Endothelial cell of umbilical vein (primary cell): ENCODE measurements around the gene NRXN3. TPM values are rescaled to one million over a fixed set of nuclear protein-coding genes. Genes with fewer than 3 reads are reported as not detected.

ENCODE experiments used
- BruUV-seq: library from RNA; stranded (reverse); fragments of 400-500 nt; replicated peaks from 2 replicates; lab custom pipeline; 2021; lab: Mats Ljungman, UMichigan
- CTCF ChIA-PET: fragments of 300-600, 350-600 bp; sonication (Branson Sonifier 250); formaldehyde crosslinking; loops from one replicate; lab custom pipeline; 2021; ENCODE audit warnings: antibody characterized with exemption, inconsistent platforms; lab: Charles Lee
- POLR2A ChIA-PET: fragments of 300-600, 350-600 bp; sonication (Branson Sonifier 250); formaldehyde crosslinking; loops from one replicate; lab custom pipeline; 2021; ENCODE audit warnings: antibody characterized with exemption, inconsistent platforms; lab: Charles Lee
- DNase-seq: peaks from one replicate; pipeline ENCODE4 v3.0.0-alpha.2; 2011; ENCODE audit warnings: low read depth, low spot score
- FAIRE-seq: peaks from 2 replicates; lab custom pipeline; 2011; peaks lifted over from hg19 to GRCh38; lab: Jason Lieb, UNC
- H2AFZ ChIP-seq: 2 replicates; pipeline ENCODE4 v1.6.0; 2012; ENCODE audit warnings: low read depth, low read length, control low read depth, inconsistent platforms
- H3K27ac ChIP-seq: 2 replicates; pipeline ENCODE4 v1.5.1; 2011; ENCODE audit warnings: low read depth, mild to moderate bottlenecking, control low read depth, low read length, moderate library complexity; ENCODE audit not compliant: insufficient read depth
- H3K27me3 ChIP-seq, 2 experiments: 2 replicates each; pipeline versions ENCODE4 v1.6.0 to v1.6.1; 2011; ENCODE audit warnings: low read length in 2 of 2, mixed read lengths in 1 of 2; ENCODE audit not compliant: control insufficient read depth in 2 of 2, insufficient read depth in 2 of 2
- H3K36me3 ChIP-seq, 2 experiments: 2 replicates in 1 of 2; 3 replicates in 1 of 2; pipeline ENCODE4 v1.5.1; 2011; ENCODE audit warnings: low read length in 2 of 2, mild to moderate bottlenecking in 1 of 2, moderate library complexity in 1 of 2; ENCODE audit not compliant: control insufficient read depth in 2 of 2, insufficient read depth in 2 of 2; ENCODE audit errors: extremely low read depth in 1 of 2
- H3K4me1 ChIP-seq: 3 replicates; pipeline ENCODE4 v1.5.1; 2011; ENCODE audit warnings: mild to moderate bottlenecking, low read length; ENCODE audit not compliant: control insufficient read depth, insufficient read depth; ENCODE audit errors: extremely low read depth
- H3K4me2 ChIP-seq: 2 replicates; pipeline ENCODE4 v1.6.1; 2011; ENCODE audit warnings: low read length, control low read depth, mixed read lengths; ENCODE audit not compliant: insufficient read depth
- H3K4me3 ChIP-seq, 3 experiments: fragments of 200-600 bp in 1 of 3; sonication (generic), shearing (Covaris generic) in 1 of 3; replicated peaks in 1 of 3; 2 replicates each; pipeline ENCODE4 v1.5.1; 2011 to 2016; ENCODE audit warnings: control low read depth in 3 of 3, low read length in 3 of 3, mild to moderate bottlenecking in 2 of 3, inconsistent platforms in 1 of 3, low read depth in 1 of 3, moderate library complexity in 1 of 3; ENCODE audit not compliant: insufficient read depth in 1 of 3
- H3K79me2 ChIP-seq: 2 replicates; pipeline ENCODE4 v1.6.0; 2012; ENCODE audit warnings: low read length, inconsistent platforms; ENCODE audit not compliant: control insufficient read depth, insufficient read depth
- H3K9ac ChIP-seq: replicated peaks from 2 replicates; pipeline ENCODE3; 2011; ENCODE audit warnings: low read length, control low read depth; ENCODE audit not compliant: insufficient read depth; ENCODE audit errors: extremely low read depth
- H3K9me1 ChIP-seq: replicated peaks from 3 replicates; pipeline ENCODE4 v1.6.0; 2011; ENCODE audit warnings: mild to moderate bottlenecking, low read length; ENCODE audit not compliant: control insufficient read depth, insufficient read depth; ENCODE audit errors: extremely low read depth
- H3K9me3 ChIP-seq: replicated peaks from 2 replicates; pipeline ENCODE4 v1.5.1; 2012; ENCODE audit warnings: low read length, inconsistent platforms; ENCODE audit not compliant: control insufficient read depth, insufficient read depth
- H4K20me1 ChIP-seq: replicated peaks from 2 replicates; pipeline ENCODE3; 2011; ENCODE audit warnings: mild to moderate bottlenecking, low read length; ENCODE audit not compliant: control insufficient read depth, insufficient read depth; ENCODE audit errors: extremely low read depth
- EZH2 ChIP-seq: IDR thresholded peaks from 2 replicates; pipeline ENCODE4 v1.6.1; 2012; ENCODE audit warnings: borderline replicate concordance, low read depth, mild to moderate bottlenecking, moderate library complexity, low read length, inconsistent platforms; ENCODE audit not compliant: severe bottlenecking
- FOS ChIP-seq: IDR thresholded peaks from 2 replicates; pipeline ENCODE4 v1.6.1; 2011; ENCODE audit warnings: mild to moderate bottlenecking, low read length, moderate library complexity, borderline replicate concordance; ENCODE audit not compliant: insufficient read depth
- GATA2 ChIP-seq: IDR thresholded peaks from 2 replicates; pipeline ENCODE4 v1.7.0; 2011; ENCODE audit warnings: low read depth, mild to moderate bottlenecking, moderate library complexity, mixed read lengths, low read length; ENCODE audit not compliant: insufficient read length, insufficient read depth
- JUN ChIP-seq: IDR thresholded peaks from 2 replicates; pipeline ENCODE4 v1.6.1; 2011; ENCODE audit warnings: borderline replicate concordance, low read depth; ENCODE audit not compliant: insufficient read length, insufficient read depth
- MAX ChIP-seq: IDR thresholded peaks from 2 replicates; pipeline ENCODE4 v1.6.1; 2011; ENCODE audit not compliant: insufficient read depth, insufficient read length
- MYC ChIP-seq: IDR thresholded peaks from one replicate; pipeline ENCODE4 v1.6.1; 2011; ENCODE audit warnings: mild to moderate bottlenecking, low read depth, low read length
- POLR2A ChIP-seq: IDR thresholded peaks from 2 replicates; pipeline ENCODE4 v1.6.1; 2012; ENCODE audit warnings: low read depth, mild to moderate bottlenecking, control low read depth, low read length
- POLR2AphosphoS5 ChIP-seq: IDR thresholded peaks from 2 replicates; pipeline ENCODE4 v1.6.1; 2012; ENCODE audit warnings: low read depth, mild to moderate bottlenecking, control low read depth, low read length, moderate library complexity; ENCODE audit not compliant: insufficient read depth
- dilution Hi-C: fragments of 300-500 bp; cut with MboI; formaldehyde crosslinking; loops from one replicate; pipeline ENCODE4 v1.15.0; 2019; ENCODE audit warnings: low sequenced_read_pairs; ENCODE audit not compliant: extremely low pct_ligation_motif_present
- intact Hi-C: fragments of 100-400 bp; cut with micrococcal nuclease; formaldehyde crosslinking; loops from one replicate; pipeline ENCODE4 v1.10.0; 2022
- polyA plus RNA-seq, 4 experiments: library from polyadenylated mRNA; depleted of rRNA in 3 of 4; stranded (reverse) in 3 of 4; unstranded in 1 of 4; fragments of >200 nt; gene quantifications; 2 replicates each; pipeline versions ENCODE4 v1.2.1 to v1.2.3, GENCODE V29; 2011 to 2012; ENCODE audit warnings: missing spikeins in 1 of 4
- total RNA-seq: library from RNA; stranded (reverse); gene quantifications from 2 replicates; pipeline ENCODE4 v1.2.3, GENCODE V29; 2021
- TF ChIP-seq, protein P1 (sequence below), 2 donors: IDR thresholded peaks; 1 replicate in 1 of 2; 2 replicates in 1 of 2; pipeline ENCODE4 v1.5.1; 2011; ENCODE audit warnings: low read length in 2 of 2, mild to moderate bottlenecking in 2 of 2, moderate library complexity in 2 of 2, control low read depth in 1 of 2, inconsistent platforms in 1 of 2, low read depth in 1 of 2; ENCODE audit not compliant: insufficient read depth in 1 of 2; ENCODE audit errors: extremely low read depth in 1 of 2

The NRXN3 gene
- total and polyA plus RNA-seq, 2 donors (not counting 3 experiments of a cell fraction or from before 2014, with no cell fraction given), result 0.72 to 4.2 TPM

- no peak overlapping the region for H3K27ac ChIP-seq
- no peaks in the 10 kb centered on the region for H3K9me1 ChIP-seq
- H3K4me1 ChIP-seq, result no peaks in the 10 kb centered on the region
- DNase-seq (no peak), FAIRE-seq (no peak)
- no peaks in the 10 kb centered on the region for H4K20me1 ChIP-seq
- no peaks in the 10 kb centered on the region for H3K9me3 ChIP-seq
- no peak overlapping the region for H3K4me2 ChIP-seq
- H3K36me3 ChIP-seq, result no peaks in the 10 kb centered on the region
- H2AFZ ChIP-seq, result no peak overlapping the region
- H3K9ac ChIP-seq, result no peak overlapping the region
- CTCF ChIA-PET, result no interaction called here
- H3K79me2 ChIP-seq, result no peaks in the 10 kb centered on the region
- dilution Hi-C loops (no loop called here), intact Hi-C loops (no loop called here)
- no TSS peak for BruUV-seq
- H3K27me3 ChIP-seq, result no peaks in the 10 kb centered on the region
- H3K4me3 ChIP-seq, result no peak overlapping the region
- TF ChIP-seq MYC (no peak), POLR2AphosphoS5 (no peak), JUN (no peak), EZH2 (no peak), FOS (no peak), GATA2 (no peak), MAX (no peak), POLR2A (no peak)
- TF ChIP-seq, protein P1, sequence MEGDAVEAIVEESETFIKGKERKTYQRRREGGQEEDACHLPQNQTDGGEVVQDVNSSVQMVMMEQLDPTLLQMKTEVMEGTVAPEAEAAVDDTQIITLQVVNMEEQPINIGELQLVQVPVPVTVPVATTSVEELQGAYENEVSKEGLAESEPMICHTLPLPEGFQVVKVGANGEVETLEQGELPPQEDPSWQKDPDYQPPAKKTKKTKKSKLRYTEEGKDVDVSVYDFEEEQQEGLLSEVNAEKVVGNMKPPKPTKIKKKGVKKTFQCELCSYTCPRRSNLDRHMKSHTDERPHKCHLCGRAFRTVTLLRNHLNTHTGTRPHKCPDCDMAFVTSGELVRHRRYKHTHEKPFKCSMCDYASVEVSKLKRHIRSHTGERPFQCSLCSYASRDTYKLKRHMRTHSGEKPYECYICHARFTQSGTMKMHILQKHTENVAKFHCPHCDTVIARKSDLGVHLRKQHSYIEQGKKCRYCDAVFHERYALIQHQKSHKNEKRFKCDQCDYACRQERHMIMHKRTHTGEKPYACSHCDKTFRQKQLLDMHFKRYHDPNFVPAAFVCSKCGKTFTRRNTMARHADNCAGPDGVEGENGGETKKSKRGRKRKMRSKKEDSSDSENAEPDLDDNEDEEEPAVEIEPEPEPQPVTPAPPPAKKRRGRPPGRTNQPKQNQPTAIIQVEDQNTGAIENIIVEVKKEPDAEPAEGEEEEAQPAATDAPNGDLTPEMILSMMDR (IDR thresholded peaks at IDR 0.05; ENCODE audit: extremely low read depth in 1 of 2, insufficient read depth in 1 of 2, low read depth in 1 of 2, low read length in 2 of 2), result no peak
- POLR2A ChIA-PET, result no interaction called here
Measured at GRCh38 chr14:79404874-79405511, 1234.8 kb downstream of the NRXN3 start.
